ENCODE measurements around the gene USP3. TPM values are rescaled to one million over a fixed set of nuclear protein-coding genes. Genes with fewer than 3 reads are reported as not detected.

USP3 gene
- total and polyA plus RNA-seq, 2 of the 4 experiments (the other 2 are of a cell fraction), result 17.3 to 52.3 TPM

GRCh38 chr15:63610209-63610841, 105.9 kb downstream of the USP3 start (continued):
- no peak for TF ChIP-seq MAZ (IDR thresholded peaks at IDR 0.05; ENCODE audit: borderline replicate concordance, low read depth, low read length)

- WGBS, 2 experiments (ENCODE audit: extremely low coverage in 2 of 2, insufficient read length in 1 of 2), result 100% methylated on average over 1 of the region's 3 CpGs; no CpG with 5 or more reads in 1 of the 2 experiments
- CTCF ChIA-PET, result interaction anchor here (0.6 to 1.1 kb wide), 2 partner anchors 82 to 456 kb away, joined by 3 read pairs; no protein-coding TSS in a partner anchor
- Histone ChIP-seq H3K79me1 (ENCODE audit: low read depth in 1 of 2, low read length in 2 of 2) (no peaks in the 10 kb centered on the region), H3K23ac (ENCODE audit: low read depth, low read length) (no peak overlapping the region), H2BK20ac (ENCODE audit: low read depth, low read length) (no peak overlapping the region), H2AFZ (replicated peaks; ENCODE audit: low read length, poor library complexity) (no peak overlapping the region), H3K4me2 (ENCODE audit: low read depth, low read length) (no peak overlapping the region), H2AK5ac (ENCODE audit: low read depth, low read length) (no peak overlapping the region), H3K18ac (ENCODE audit: low read depth, low read length) (no peak overlapping the region), H4K20me1 (ENCODE audit: insufficient read depth, low read length) (peaks cover 6% of the 10 kb centered on the region; the same call in 1 of the 2 replicates), H3K27me3 (ENCODE audit: control insufficient read depth, insufficient read depth, low read length) (no peaks in the 10 kb centered on the region), H3K9me3 (ENCODE audit: control insufficient read depth, insufficient read depth, low read length) (no peaks in the 10 kb centered on the region), H2BK15ac (ENCODE audit: low read depth, low read length) (no peak overlapping the region), H3K56ac (ENCODE audit: extremely low read depth, insufficient read depth, low read length) (no peak overlapping the region), H3K9ac (ENCODE audit: low read depth, low read length) (no peak overlapping the region), H2BK120ac (ENCODE audit: low read depth, low read length) (no peak overlapping the region), H3K27ac (ENCODE audit: insufficient read depth, low read length) (no peak overlapping the region), H4K8ac (ENCODE audit: low read depth in 2 of 2, low read length in 2 of 2) (no peak overlapping the region), H3K4ac (ENCODE audit: low read depth, low read length) (no peak overlapping the region), H3K4me3 (ENCODE audit: insufficient read depth, low read depth, low read length) (no peak overlapping the region), H2BK5ac (ENCODE audit: low read depth, low read length, poor library complexity, severe bottlenecking) (no peak overlapping the region), H3K14ac (replicated peaks; ENCODE audit: low read depth, low read length) (no peak overlapping the region), H4K5ac (ENCODE audit: low read depth, low read length) (no peak overlapping the region), H3K4me1 (ENCODE audit: control insufficient read depth, insufficient read depth, low read length) (peaks cover 5% of the 10 kb centered on the region; the same call in 1 of the 2 replicates), H3K36me3 (ENCODE audit: control insufficient read depth, insufficient read depth, low read length) (peaks cover 33% of the 10 kb centered on the region), H3K9me1 (ENCODE audit: insufficient read depth, low read length) (peaks cover 2% of the 10 kb centered on the region; the same call in 1 of the 2 replicates), H2AK9ac (replicated peaks; ENCODE audit: low read depth, low read length, poor library complexity) (peak overlapping the region; percentile 48), H4K91ac (ENCODE audit: insufficient read depth, low read depth, low read length) (no peak overlapping the region)
- POLR2A ChIA-PET (ENCODE audit: unreplicated experiment), result no interaction called here
- intact Hi-C loops (cut with micrococcal nuclease) (loop anchor here (5.0 kb wide), 1 partner anchor 281 kb away; no protein-coding TSS in a partner anchor), dilution Hi-C loops (cut with HindIII; ENCODE audit: low sequenced_read_pairs, unreplicated experiment) (no loop called here), in situ Hi-C loops (cut with MboI; ENCODE audit: low sequenced_read_pairs) (no loop called here)
- no peak for DNase-seq
- ATAC-seq (ENCODE audit: low read depth), result no peak
- no TSS peak for BruUV-seq (replicated peaks)
- TF ChIP-seq MXI1 (IDR thresholded peaks at IDR 0.05; ENCODE audit: borderline replicate concordance, low read depth, low read length) (no peak), CEBPB (IDR thresholded peaks at IDR 0.05; ENCODE audit: low read depth, low read length) (no peak), FOS (IDR thresholded peaks at IDR 0.05; ENCODE audit: low read depth, low read length) (no peak), USF2 (IDR thresholded peaks at IDR 0.05; ENCODE audit: low read depth, low read length) (no peak), RAD21 (IDR thresholded peaks at IDR 0.05; ENCODE audit: low read length) (no peak), BHLHE40 (IDR thresholded peaks at IDR 0.05; ENCODE audit: low read depth, low read length) (no peak), POLR2A (IDR thresholded peaks at IDR 0.05; ENCODE audit: low read depth, low read length) (no peak), SMC3 (IDR thresholded peaks at IDR 0.05; ENCODE audit: low read depth, low read length) (no peak), MAFK (IDR thresholded peaks at IDR 0.05; ENCODE audit: low read depth, low read length) (no peak), CTCF (conservative IDR thresholded peaks at IDR 0.05; ENCODE audit: low read depth, low read length) (no peak), RFX5 (IDR thresholded peaks at IDR 0.05; ENCODE audit: low read depth, low read length) (no peak), RCOR1 (IDR thresholded peaks at IDR 0.05; ENCODE audit: insufficient replicate concordance, low read length) (no peak), CHD1 (IDR thresholded peaks at IDR 0.05; ENCODE audit: low read depth, low read length) (no peak), NFE2L2 (IDR thresholded peaks at IDR 0.05; ENCODE audit: low read depth, low read length) (no peak)
Observed at GRCh38 chr15:63611177-63611576, 106.8 kb downstream of the USP3 start.
